GM18502 (cell line): ENCODE measurements around the gene SCN2B.

Experiments
- ATAC-seq: cut with Tn5 transposase; IDR thresholded peaks from one replicate; pipeline ENCODE4 v1.9.1; 2021; ENCODE audit warnings: mild to moderate bottlenecking; ENCODE audit not compliant: unreplicated experiment, poor library complexity

Gene SCN2B

GRCh38 chr11:118138839-118139420 is 37.5 kb downstream of the SCN2B start:
- no peak for ATAC-seq

GRCh38 chr11:118136801-118137200 is 39.6 kb downstream of the SCN2B start:
- ATAC-seq = no peak

- no peak for ATAC-seq
Observed at GRCh38 chr11:118136341-118136740, 40.1 kb downstream of the SCN2B start.

GRCh38 chr11:118135796-118136165 is 40.7 kb downstream of the SCN2B start:
- ATAC-seq = no peak

- ATAC-seq = no peak
Observed at GRCh38 chr11:118135051-118135795, 41.2 kb downstream of the SCN2B start.

GRCh38 chr11:118133816-118134215 is 42.6 kb downstream of the SCN2B start:
- no peak for ATAC-seq

- ATAC-seq = no peak
Observed at GRCh38 chr11:118132385-118133151, 43.9 kb downstream of the SCN2B start.

- no peak for ATAC-seq
Observed at GRCh38 chr11:118129471-118130172, 46.8 kb downstream of the SCN2B start.

GRCh38 chr11:118128721-118129470 is 47.5 kb downstream of the SCN2B start:
- ATAC-seq = no peak

- no peak for ATAC-seq
Observed at GRCh38 chr11:118128310-118128709, 48.1 kb downstream of the SCN2B start.

- no peak for ATAC-seq
Observed at GRCh38 chr11:118126082-118126838, 50.2 kb downstream of the SCN2B start.

- ATAC-seq = no peak
Observed at GRCh38 chr11:118124929-118125535, 51.4 kb downstream of the SCN2B start.

GRCh38 chr11:118120793-118121192 is 55.6 kb downstream of the SCN2B start:
- ATAC-seq = no peak

GRCh38 chr11:118117790-118118601 is 58.4 kb downstream of the SCN2B start:
- no peak for ATAC-seq

GRCh38 chr11:118115048-118115447 is 61.4 kb downstream of the SCN2B start:
- ATAC-seq = no peak

- no peak for ATAC-seq
Observed at GRCh38 chr11:118114266-118114665, 62.2 kb downstream of the SCN2B start.

- no peak for ATAC-seq
Observed at GRCh38 chr11:118112711-118113430, 63.6 kb downstream of the SCN2B start.
